Measurements from ENCODE around the gene ITIH4. TPM values are rescaled to one million over a fixed set of nuclear protein-coding genes. Genes with fewer than 3 reads are reported as not detected.

The ITIH4 gene
- total RNA-seq, 2 donors from 2014 or later = 50.6 to 51.4 TPM

DNA sequence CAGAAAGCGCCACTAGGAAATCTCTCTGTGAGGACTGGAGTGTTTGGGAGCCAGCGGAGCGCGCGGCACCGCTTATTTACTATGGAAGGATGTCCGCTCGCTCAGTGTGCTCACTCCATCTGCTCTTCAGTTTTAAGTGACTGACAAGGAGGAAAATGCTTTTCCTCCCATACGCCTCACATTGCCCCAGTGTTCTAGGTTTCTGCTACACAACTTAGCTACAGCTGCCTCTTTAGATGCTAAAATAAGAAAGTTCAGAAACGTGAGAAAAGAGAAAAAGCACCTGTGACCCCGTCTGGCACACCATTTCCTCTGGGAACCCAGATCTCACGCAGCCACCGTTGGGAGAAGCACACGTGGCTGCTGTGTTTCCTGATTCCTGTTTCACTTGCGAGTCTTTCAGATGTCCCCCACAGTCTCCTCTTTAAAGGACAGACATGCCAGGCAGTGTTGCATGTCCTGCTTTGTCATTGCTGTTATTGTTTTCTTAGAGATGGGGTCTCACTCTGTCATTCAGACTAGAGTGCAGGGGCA lies 16.0 kb upstream of the ITIH4 start:
- no peaks in the 10 kb centered on the region for H3K9me3 ChIP-seq
- H3K27me3 ChIP-seq (replicated peaks; ENCODE audit: insufficient read depth) = no peaks in the 10 kb centered on the region
- DNase-seq (ENCODE audit: low spot score) (no peak), ATAC-seq (ENCODE audit: insufficient number of reproducible peaks, low FRiP score, low read depth) (no peak)
- H3K4me1 ChIP-seq (ENCODE audit: control insufficient read depth in 1 of 2, low read depth in 2 of 2) = peaks cover 24 to 45% of the 10 kb centered on the region in 2 donors
- no peak overlapping the region for H3K4me3 ChIP-seq
- peaks cover 34% of the 10 kb centered on the region for H3K36me3 ChIP-seq
- TF ChIP-seq, protein P1, sequence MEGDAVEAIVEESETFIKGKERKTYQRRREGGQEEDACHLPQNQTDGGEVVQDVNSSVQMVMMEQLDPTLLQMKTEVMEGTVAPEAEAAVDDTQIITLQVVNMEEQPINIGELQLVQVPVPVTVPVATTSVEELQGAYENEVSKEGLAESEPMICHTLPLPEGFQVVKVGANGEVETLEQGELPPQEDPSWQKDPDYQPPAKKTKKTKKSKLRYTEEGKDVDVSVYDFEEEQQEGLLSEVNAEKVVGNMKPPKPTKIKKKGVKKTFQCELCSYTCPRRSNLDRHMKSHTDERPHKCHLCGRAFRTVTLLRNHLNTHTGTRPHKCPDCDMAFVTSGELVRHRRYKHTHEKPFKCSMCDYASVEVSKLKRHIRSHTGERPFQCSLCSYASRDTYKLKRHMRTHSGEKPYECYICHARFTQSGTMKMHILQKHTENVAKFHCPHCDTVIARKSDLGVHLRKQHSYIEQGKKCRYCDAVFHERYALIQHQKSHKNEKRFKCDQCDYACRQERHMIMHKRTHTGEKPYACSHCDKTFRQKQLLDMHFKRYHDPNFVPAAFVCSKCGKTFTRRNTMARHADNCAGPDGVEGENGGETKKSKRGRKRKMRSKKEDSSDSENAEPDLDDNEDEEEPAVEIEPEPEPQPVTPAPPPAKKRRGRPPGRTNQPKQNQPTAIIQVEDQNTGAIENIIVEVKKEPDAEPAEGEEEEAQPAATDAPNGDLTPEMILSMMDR (IDR thresholded peaks at IDR 0.05) = no peak
- H3K27ac ChIP-seq = peak overlapping the region; percentile 96

DNA sequence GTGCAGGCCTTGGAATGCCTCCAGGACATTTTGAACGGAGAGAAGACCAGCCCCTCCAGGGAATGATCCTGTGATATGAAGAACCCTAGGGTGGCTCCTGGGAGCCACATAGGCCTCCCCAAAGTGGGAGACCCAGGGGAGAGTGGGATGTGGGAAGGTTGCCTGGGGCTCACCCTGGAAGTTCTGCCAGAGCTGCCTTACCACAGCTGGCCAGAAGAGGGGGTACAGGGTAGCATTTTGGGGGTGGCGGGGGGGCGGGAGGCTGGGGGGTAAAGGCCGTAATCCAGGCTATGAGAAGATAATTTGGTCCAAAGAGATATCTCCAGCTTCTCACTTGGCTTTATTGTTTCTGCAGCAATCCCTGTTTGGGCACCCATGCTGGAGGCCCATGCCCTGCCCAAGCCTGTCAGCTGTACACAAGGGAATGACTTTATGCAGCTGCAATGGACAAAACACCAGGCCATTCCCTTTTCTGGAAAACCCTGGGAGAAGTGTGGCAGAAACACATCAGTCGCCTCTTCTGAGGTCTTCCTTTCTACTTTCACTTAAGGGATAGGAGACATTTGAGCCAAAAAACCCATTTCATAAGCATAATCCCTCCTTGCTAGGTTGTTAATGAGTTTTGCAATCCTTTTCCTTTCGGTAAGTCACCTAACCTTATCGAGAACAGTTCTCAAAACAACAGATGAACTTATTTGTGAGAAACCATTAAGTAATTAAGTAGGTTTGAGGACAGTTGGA lies 15.4 kb upstream of the ITIH4 start:
- TF ChIP-seq, protein P1 (IDR thresholded peaks at IDR 0.05) = peak; percentile 50
- H3K27me3 ChIP-seq (replicated peaks; ENCODE audit: insufficient read depth) = no peaks in the 10 kb centered on the region
- DNase-seq (ENCODE audit: low spot score) (no peak), ATAC-seq (ENCODE audit: insufficient number of reproducible peaks, low FRiP score, low read depth) (no peak)
- peaks cover 35% of the 10 kb centered on the region for H3K36me3 ChIP-seq
- peak overlapping the region; percentile 96 for H3K27ac ChIP-seq
- H3K4me1 ChIP-seq (ENCODE audit: control insufficient read depth in 1 of 2, low read depth in 2 of 2) = peaks cover 24 to 45% of the 10 kb centered on the region in 2 donors
- peak overlapping the region; percentile 40 for H3K4me3 ChIP-seq
- H3K9me3 ChIP-seq = no peaks in the 10 kb centered on the region

DNA sequence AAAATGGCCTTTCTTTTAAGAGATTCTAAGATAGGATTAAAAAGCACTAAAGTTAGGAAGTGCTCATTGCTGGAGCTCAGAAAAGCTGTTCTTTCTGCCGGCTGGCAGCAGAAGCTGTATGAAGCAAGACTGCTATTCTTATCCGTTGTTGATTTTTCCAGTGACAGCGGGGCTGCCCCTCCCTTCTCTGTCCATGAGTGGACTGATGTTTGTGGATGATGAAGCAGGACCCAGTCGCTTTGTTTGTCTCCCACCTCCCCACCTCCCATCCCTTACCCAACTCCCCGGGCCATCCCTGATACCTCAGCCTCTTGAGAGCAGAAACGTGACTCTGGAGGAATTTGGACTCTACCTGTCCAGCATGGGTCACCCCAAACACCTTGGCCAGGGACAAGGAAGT lies 14.7 kb upstream of the ITIH4 start:
- peak; percentile 36 for DNase-seq (ENCODE audit: low spot score)
- peak overlapping the region; percentile 40 for H3K4me3 ChIP-seq
- peaks cover 34% of the 10 kb centered on the region for H3K36me3 ChIP-seq

DNA sequence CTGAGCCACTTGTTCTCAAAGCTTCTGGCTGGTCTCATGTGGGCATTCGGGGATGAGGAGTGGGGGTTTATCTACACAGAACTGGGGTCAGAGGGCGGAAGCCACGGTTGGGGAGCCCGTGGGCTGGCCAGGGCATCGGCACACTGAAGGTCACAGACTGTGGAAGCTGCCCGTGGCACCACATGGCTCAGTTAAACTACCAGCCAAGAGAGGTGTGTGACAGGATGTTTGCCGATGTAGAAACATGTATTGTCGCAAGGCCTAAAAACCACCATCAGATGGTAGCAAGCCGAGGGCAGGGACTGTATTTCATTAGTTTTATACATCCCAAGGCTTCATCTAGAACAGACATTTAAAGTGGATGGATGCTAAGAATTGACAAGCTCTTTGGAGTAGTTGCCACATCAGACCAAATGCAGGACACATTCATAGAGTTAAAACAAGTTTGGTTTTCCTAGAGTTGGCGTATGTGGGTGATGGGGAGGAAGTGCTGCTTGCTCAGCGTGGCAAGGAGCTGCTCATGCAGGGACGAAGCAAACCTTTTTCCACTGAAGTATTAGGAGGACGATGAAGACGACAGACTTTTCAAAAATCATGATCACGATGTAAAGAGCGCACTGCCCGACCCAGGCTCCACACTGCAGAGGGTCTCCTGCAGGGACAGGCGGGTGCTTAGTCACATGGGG lies 14.0 kb upstream of the ITIH4 start:
- Histone ChIP-seq H3K4me1 (ENCODE audit: control insufficient read depth in 1 of 2, low read depth in 2 of 2) (peaks cover 24 to 45% of the 10 kb centered on the region in 2 donors), H3K36me3 (peaks cover 29% of the 10 kb centered on the region), H3K9me3 (no peaks in the 10 kb centered on the region), H3K4me3 (peak overlapping the region; percentile 27), H3K27me3 (replicated peaks; ENCODE audit: insufficient read depth) (no peaks in the 10 kb centered on the region), H3K27ac (peak overlapping the region; percentile 96)
- no peak for DNase-seq (ENCODE audit: low spot score)
- TF ChIP-seq, protein P1 (IDR thresholded peaks at IDR 0.05) = no peak
- ATAC-seq (ENCODE audit: insufficient number of reproducible peaks, low FRiP score, low read depth) = no peak

More for the DNA sequence above, 14.7 kb upstream of the ITIH4 start:
- Histone ChIP-seq H3K27me3 (replicated peaks; ENCODE audit: insufficient read depth) (no peaks in the 10 kb centered on the region), H3K9me3 (no peaks in the 10 kb centered on the region), H3K27ac (peak overlapping the region; percentile 96), H3K4me1 (ENCODE audit: control insufficient read depth in 1 of 2, low read depth in 2 of 2) (peaks cover 24 to 45% of the 10 kb centered on the region in 2 donors)
- TF ChIP-seq, protein P1 (IDR thresholded peaks at IDR 0.05) = no peak
- peak; percentile 83 for ATAC-seq (ENCODE audit: insufficient number of reproducible peaks, low FRiP score, low read depth)

DNA sequence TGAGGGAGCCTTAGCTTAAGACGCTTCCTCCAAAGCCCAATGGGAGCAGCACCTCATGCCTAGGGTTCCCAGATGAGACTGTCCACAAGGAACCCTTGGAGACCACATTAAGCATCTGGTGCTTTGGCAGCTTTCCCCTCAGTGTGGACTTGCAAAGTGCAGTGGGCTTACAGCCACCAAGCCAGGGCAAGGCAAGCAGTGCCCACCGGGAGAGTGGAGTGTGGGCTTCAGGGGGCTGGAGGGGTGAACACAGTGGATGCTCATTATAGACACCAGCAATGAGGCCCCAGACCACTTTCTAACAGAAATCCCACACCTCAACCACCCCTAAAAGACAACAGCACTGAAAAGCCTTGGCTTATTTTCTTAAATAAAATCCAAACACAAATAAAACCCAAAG lies 13.4 kb upstream of the ITIH4 start:
- TF ChIP-seq, protein P1 (IDR thresholded peaks at IDR 0.05) = no peak
- Histone ChIP-seq H3K27ac (peak overlapping the region; percentile 96), H3K9me3 (no peaks in the 10 kb centered on the region), H3K4me3 (no peak overlapping the region), H3K27me3 (replicated peaks; ENCODE audit: insufficient read depth) (no peaks in the 10 kb centered on the region), H3K4me1 (ENCODE audit: control insufficient read depth in 1 of 2, low read depth in 2 of 2) (peaks cover 24 to 45% of the 10 kb centered on the region in 2 donors), H3K36me3 (peaks cover 31% of the 10 kb centered on the region)
- ATAC-seq (ENCODE audit: insufficient number of reproducible peaks, low FRiP score, low read depth) (no peak), DNase-seq (ENCODE audit: low spot score) (no peak)

Measured in thoracic aorta (tissue), 2 donors.